Measurements from ENCODE around the gene ZBED4. TPM values are rescaled to one million over a fixed set of nuclear protein-coding genes. Genes with fewer than 3 reads are reported as not detected.

ZBED4 gene
- total RNA-seq, 1 experiment from 2014 or later = 23.0 TPM

- Histone ChIP-seq H3K23me2 (ENCODE audit: insufficient read length, low read depth, low read length, poor library complexity, severe bottlenecking) (no peaks in the 10 kb centered on the region), H4K8ac (replicated peaks; ENCODE audit: insufficient read length, low read depth, low read length) (no peak overlapping the region), H3K4me2 (ENCODE audit: insufficient read depth, insufficient read length, low read length) (no peak overlapping the region), H3K18ac (ENCODE audit: insufficient read length, low read depth, low read length) (no peak overlapping the region), H3K79me1 (ENCODE audit: insufficient read depth, low read depth, low read length, poor library complexity, severe bottlenecking) (no peaks in the 10 kb centered on the region), H3K4me1 (ENCODE audit: insufficient read depth, low read length) (no peaks in the 10 kb centered on the region), H3K79me2 (ENCODE audit: insufficient read depth, low read length) (no peaks in the 10 kb centered on the region), H2BK15ac (ENCODE audit: low read depth, low read length) (no peak overlapping the region), H2AFZ (ENCODE audit: low read length) (no peak overlapping the region), H2BK12ac (ENCODE audit: insufficient read length, low read depth, low read length) (no peak overlapping the region), H2AK5ac (ENCODE audit: insufficient read length, low read length) (no peak overlapping the region), H4K5ac (ENCODE audit: insufficient read length, low read depth, low read length) (no peak overlapping the region), H4K20me1 (ENCODE audit: control insufficient read depth, insufficient read depth, insufficient read length) (no peaks in the 10 kb centered on the region), H2BK5ac (ENCODE audit: insufficient read length, low read length) (no peak overlapping the region), H3K4ac (ENCODE audit: low read depth, low read length) (no peak overlapping the region), H3K9me3 (ENCODE audit: control insufficient read depth, low read depth, low read length) (no peaks in the 10 kb centered on the region), H3K14ac (ENCODE audit: insufficient read depth, low read length) (no peak overlapping the region; the same call in 1 of the 2 replicates), H2BK20ac (ENCODE audit: low read depth, low read length, poor library complexity, severe bottlenecking) (no peak overlapping the region), H3K56ac (ENCODE audit: insufficient read length, low read depth, low read length) (no peak overlapping the region), H3K27me3 (ENCODE audit: insufficient read depth, low read length) (no peaks in the 10 kb centered on the region; the same call in 1 of the 2 replicates), H3K27ac (ENCODE audit: insufficient read length, low read depth, low read length) (no peak overlapping the region), H3T11ph (ENCODE audit: low read length) (no peak overlapping the region), H4K91ac (ENCODE audit: insufficient read length, low read depth, low read length) (no peak overlapping the region), H2BK120ac (ENCODE audit: low read depth, low read length, poor library complexity, severe bottlenecking) (no peak overlapping the region), H3K9ac (ENCODE audit: extremely low read depth, insufficient read length, low read length) (no peak overlapping the region), H3K23ac (ENCODE audit: insufficient read length, low read depth, low read length) (no peak overlapping the region)
- WGBS (ENCODE audit: extremely low coverage, insufficient read length, low lambda C conversion rate) = no CpG with 5 or more reads among the region's 38 CpGs
- DNase-seq = no peak
- no peak for TF ChIP-seq CTCF (conservative IDR thresholded peaks at IDR 0.05)
- Mint-ChIP-seq H3K9me3 (no peaks in the 10 kb centered on the region), H3K27ac (no peak overlapping the region), H3K27me3 (ENCODE audit: low read depth) (peaks cover 26% of the 10 kb centered on the region), H3K4me1 (peaks cover 3 to 11% of the 10 kb centered on the region in 2 experiments; a peak in 2 of 4 replicates), H3K4me3 (peak overlapping the region in 1 of 2 experiments; percentile 40; a peak in 1 of 5 replicates), H3K36me3 (ENCODE audit: insufficient read depth in 1 of 3, low read depth in 3 of 3) (peaks cover 0 to 14% (median 0%) of the 10 kb centered on the region in 3 experiments; a peak in 3 of 7 replicates)
Observed at GRCh38 chr22:49928555-49929210, 75.0 kb downstream of the ZBED4 start.

All from H9 (cell line).